K562 (cell line): ENCODE measurements around the gene PIGQ. TPM values are rescaled to one million over a fixed set of nuclear protein-coding genes. Genes with fewer than 3 reads are reported as not detected.

Experiments
- BCL6 ChIP-seq: fragments of 250-450 bp; sonication (Bioruptor Pico); IDR thresholded peaks from 2 replicates; pipeline ENCODE4 v1.4.0; 2020
- CCNT2 ChIP-seq: IDR thresholded peaks from 2 replicates; pipeline ENCODE4 v1.6.1; 2011; ENCODE audit warnings: borderline replicate concordance, low read depth, mild to moderate bottlenecking, moderate library complexity, mixed read lengths, low read length; ENCODE audit not compliant: insufficient read length; ENCODE audit errors: extremely low read depth
- CHCHD3 ChIP-seq: fragments of 250-450 bp; sonication (Bioruptor Pico); IDR thresholded peaks from 2 replicates; pipeline ENCODE4 v2.1.2; 2022; ENCODE audit warnings: mild to moderate bottlenecking
- GATAD2B ChIP-seq: fragments of 450-650 bp; IDR thresholded peaks from 2 replicates; pipeline ENCODE4 v1.6.1; 2017; ENCODE audit warnings: mild to moderate bottlenecking, borderline replicate concordance
- HDAC1 ChIP-seq, 2 experiments: fragments of 450-650 bp; IDR thresholded peaks; 2 replicates each; pipeline ENCODE4 v1.6.1; 2016 to 2017; ENCODE audit warnings: inconsistent platforms in 1 of 2, mild to moderate bottlenecking in 1 of 2, moderate library complexity in 1 of 2
- MAFK ChIP-seq: IDR thresholded peaks from 2 replicates; pipeline ENCODE4 v1.6.1; 2011; ENCODE audit warnings: low read length, improper control_type of control experiment
- MAZ ChIP-seq, 2 experiments: fragments of 450-650 bp in 1 of 2; sonication (generic) in 1 of 2; formaldehyde crosslinking; IDR thresholded peaks in 1 of 2; conservative IDR thresholded peaks in 1 of 2; 2 replicates each; pipeline versions ENCODE4 v1.4.0 to v1.5.0; 2020; ENCODE audit warnings: mild to moderate bottlenecking in 1 of 2, missing genetic modification reagents in 1 of 2
- MTA3 ChIP-seq: fragments of 450-650 bp; formaldehyde crosslinking; IDR thresholded peaks from 2 replicates; pipeline ENCODE4 v1.6.1; 2017; ENCODE audit warnings: mild to moderate bottlenecking, borderline replicate concordance
- NRF1 ChIP-seq, 2 experiments: fragments of 450-650 bp; IDR thresholded peaks in 1 of 2; conservative IDR thresholded peaks in 1 of 2; 2 replicates each; pipeline ENCODE4 v1.6.1; 2014; ENCODE audit warnings: mild to moderate bottlenecking in 2 of 2
- RBM22 ChIP-seq: fragments of 200-400 bp; formaldehyde crosslinking; IDR thresholded peaks from 2 replicates; pipeline ENCODE4 v1.6.1; 2018; ENCODE audit warnings: low read length, low read depth; ENCODE audit not compliant: poor library complexity, severe bottlenecking
- SAFB ChIP-seq: fragments of 200-400 bp; formaldehyde crosslinking; IDR thresholded peaks from 2 replicates; pipeline ENCODE4 v1.6.1; 2017; ENCODE audit warnings: low read depth, low read length, borderline replicate concordance
- SIN3B ChIP-seq: fragments of 450-650 bp; IDR thresholded peaks from 2 replicates; pipeline ENCODE4 v1.6.1; 2017; ENCODE audit warnings: low read depth, mild to moderate bottlenecking, moderate library complexity
- YY1 ChIP-seq, 3 experiments: IDR thresholded peaks; 2 replicates each; pipeline ENCODE4 v1.6.1; 2011; ENCODE audit warnings: low read length in 2 of 3, mild to moderate bottlenecking in 2 of 3, moderate library complexity in 2 of 3, borderline replicate concordance in 1 of 3, control low read depth in 1 of 3, low read depth in 1 of 3; ENCODE audit not compliant: insufficient read depth in 3 of 3, insufficient replicate concordance in 2 of 3, control insufficient read depth in 1 of 3, insufficient read length in 1 of 3; ENCODE audit errors: extremely low read depth in 1 of 3
- ZBTB1 ChIP-seq: sonication (generic); formaldehyde crosslinking; IDR thresholded peaks from 2 replicates; pipeline ENCODE4 v1.8.1; 2023; ENCODE audit warnings: missing genetic modification reagents, low read depth, mild to moderate bottlenecking, borderline replicate concordance
- ZKSCAN8 ChIP-seq: fragments of 200-800 bp; sonication (Bioruptor generic); IDR thresholded peaks from 2 replicates; pipeline ENCODE4 v1.6.1; 2016; ENCODE audit warnings: missing genetic modification characterization, missing compliant biosample characterization
- ZNF140 ChIP-seq: fragments of 250-450 bp; sonication (Bioruptor Pico); IDR thresholded peaks from 2 replicates; pipeline ENCODE4 v1.8.0; 2021; ENCODE audit warnings: moderate library complexity, mild to moderate bottlenecking, inconsistent platforms
- ZNF436 ChIP-seq: fragments of 250-450, 450-650 bp; sonication (Bioruptor Pico); formaldehyde crosslinking; IDR thresholded peaks from 2 replicates; pipeline ENCODE4 v1.7.0; 2020; ENCODE audit warnings: mild to moderate bottlenecking
- ZNF696 ChIP-seq: fragments of 250-450 bp; sonication (Bioruptor Pico); conservative IDR thresholded peaks from 2 replicates; pipeline ENCODE4 v1.4.0; 2020; ENCODE audit warnings: mild to moderate bottlenecking, moderate library complexity
- ZNF76 ChIP-seq: fragments of 250-450 bp; sonication (Bioruptor Pico); IDR thresholded peaks from 2 replicates; pipeline ENCODE4 v1.4.0; 2020; ENCODE audit warnings: mild to moderate bottlenecking, moderate library complexity, borderline replicate concordance
- polyA plus RNA-seq, 8 experiments: library from polyadenylated mRNA; depleted of rRNA in 4 of 8; stranded (reverse) in 5 of 8; unstranded in 3 of 8; fragments of >200 nt; fragmentation: Nextera tagmentation in 2 of 8; fragmentation: Illumina TruSeq in 1 of 8; extraction: Ambion mirVana in 2 of 8; extraction: Trizol in 1 of 8; gene quantifications; 2 replicates each; pipeline versions ENCODE4 v1.2.1 to v1.2.3, GENCODE V29; 2011 to 2014; ENCODE audit warnings: inconsistent platforms in 1 of 8, missing spikeins in 1 of 8
- total RNA-seq, 7 experiments: library from RNA; depleted of rRNA in 6 of 7; stranded (reverse); fragments of >200 nt in 6 of 7; fragmentation: Illumina TruSeq in 2 of 7; extraction: Trizol in 2 of 7; gene quantifications; 2 replicates each; pipeline versions ENCODE4 v1.2.1 to v1.2.3, GENCODE V29; 2011 to 2021; ENCODE audit warnings: low replicate concordance in 1 of 7
- TF ChIP-seq, protein P1 (sequence below), 2 experiments: IDR thresholded peaks; 2 replicates each; pipeline ENCODE4 v1.6.1; 2012; ENCODE audit warnings: improper control_type of control experiment in 2 of 2, low read depth in 2 of 2, low read length in 2 of 2, borderline replicate concordance in 1 of 2
- TF ChIP-seq, protein P2 (sequence below): conservative IDR thresholded peaks from 2 replicates; pipeline ENCODE4 v1.6.1; 2011; ENCODE audit warnings: low read depth, mild to moderate bottlenecking, low read length; ENCODE audit not compliant: control insufficient read depth

PIGQ gene
- total and polyA plus RNA-seq, 9 of the 15 experiments (the other 6 are each of a cell fraction or from before 2014, with no cell fraction given): 0.20 to 49.6 (median 11.7) TPM

DNA sequence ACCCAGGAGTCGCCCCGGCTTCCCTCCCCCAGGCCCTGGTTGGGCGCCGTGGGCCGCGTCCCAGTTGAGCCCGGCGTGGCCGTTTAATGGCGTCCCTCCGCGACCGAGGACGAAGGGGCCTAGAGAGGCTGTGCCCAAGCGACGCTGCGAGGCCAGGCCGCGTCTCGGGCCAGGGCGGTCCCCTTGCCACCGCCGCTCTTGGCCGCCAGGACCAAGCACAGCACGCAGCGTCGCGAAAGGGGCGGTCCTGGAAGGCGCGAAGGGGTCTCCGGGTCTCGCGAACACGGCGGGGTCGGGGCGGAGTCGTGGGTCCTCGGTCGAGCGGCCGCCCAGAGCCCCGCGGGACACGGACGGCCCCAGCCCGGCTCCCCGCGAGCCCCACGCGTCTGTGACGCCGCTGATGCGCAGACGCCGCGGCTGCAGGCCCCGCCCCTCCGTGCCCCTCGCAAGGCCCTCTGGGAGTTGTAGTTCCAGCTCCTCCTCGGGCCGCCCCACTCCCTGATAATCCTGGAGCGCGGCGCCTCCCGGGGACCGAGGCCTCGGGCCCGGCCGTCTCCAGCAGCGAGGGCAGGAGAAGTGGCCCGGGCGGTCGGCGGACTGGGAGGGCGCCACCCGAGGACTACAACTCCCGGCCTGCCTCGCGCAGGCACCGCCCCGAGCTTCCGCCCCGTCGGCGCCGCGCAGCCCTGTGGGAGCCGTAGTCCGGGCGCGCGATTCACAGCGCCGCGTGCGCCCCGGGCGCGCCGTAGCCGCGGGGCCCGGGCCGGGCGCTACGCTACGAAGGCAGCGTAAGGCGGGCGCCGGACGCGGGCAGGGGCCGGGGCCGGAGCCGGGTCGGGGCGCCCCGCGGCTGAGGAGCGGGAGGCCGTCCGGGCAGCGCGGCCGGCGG is 42.5 kb upstream of the PIGQ start, which contains the start of gene CAPN15 (continued):
- TF ChIP-seq CCNT2 (peak; percentile 54), MTA3 (peak; percentile 91), HDAC1 (IDR thresholded peaks at IDR 0.05) (0 out of 4 replicates have a peak, but pooled peaks of 1 of the 2 experiments have one; percentile 43), ZNF76 (CRISPR knock-in tag) (peak; percentile 95; the same call in 1 of the 2 replicates), RBM22 (peak; percentile 28), ZNF140 (no peak), MAFK (no peak), SIN3B (peak; percentile 49; the same call in 1 of the 2 replicates), YY1 (IDR thresholded peaks at IDR 0.05; ENCODE audit: borderline replicate concordance in 1 of 3, control insufficient read depth in 1 of 3, extremely low read depth in 1 of 3, insufficient read depth in 3 of 3, insufficient read length in 1 of 3, insufficient replicate concordance in 2 of 3, low read depth in 1 of 3, low read length in 2 of 3) (peak in 2 of 3 experiments; percentile 30 to 72), ZBTB1 (CRISPR knock-in tag) (peak; percentile 41; the same call in 1 of the 2 replicates), MAZ (CRISPR knock-in tag; conservative IDR thresholded peaks at IDR 0.05 in 1 of 2, IDR thresholded peaks at IDR 0.05 in 1 of 2) (peak; percentile 84 to 96), GATAD2B (peak; percentile 27; the same call in 1 of the 2 replicates), SAFB (peak; percentile 98), BCL6 (CRISPR knock-in tag) (peak; percentile 60; the same call in 1 of the 2 replicates), NRF1 (conservative IDR thresholded peaks at IDR 0.05 in 1 of 2, IDR thresholded peaks at IDR 0.05 in 1 of 2) (peak; percentile 92 to 93), CHCHD3 (no peak), ZNF436 (CRISPR knock-in tag) (no peak), ZKSCAN8 (CRISPR knock-in tag) (no peak), ZNF696 (CRISPR knock-in tag) (no peak)
- TF ChIP-seq, protein P1, sequence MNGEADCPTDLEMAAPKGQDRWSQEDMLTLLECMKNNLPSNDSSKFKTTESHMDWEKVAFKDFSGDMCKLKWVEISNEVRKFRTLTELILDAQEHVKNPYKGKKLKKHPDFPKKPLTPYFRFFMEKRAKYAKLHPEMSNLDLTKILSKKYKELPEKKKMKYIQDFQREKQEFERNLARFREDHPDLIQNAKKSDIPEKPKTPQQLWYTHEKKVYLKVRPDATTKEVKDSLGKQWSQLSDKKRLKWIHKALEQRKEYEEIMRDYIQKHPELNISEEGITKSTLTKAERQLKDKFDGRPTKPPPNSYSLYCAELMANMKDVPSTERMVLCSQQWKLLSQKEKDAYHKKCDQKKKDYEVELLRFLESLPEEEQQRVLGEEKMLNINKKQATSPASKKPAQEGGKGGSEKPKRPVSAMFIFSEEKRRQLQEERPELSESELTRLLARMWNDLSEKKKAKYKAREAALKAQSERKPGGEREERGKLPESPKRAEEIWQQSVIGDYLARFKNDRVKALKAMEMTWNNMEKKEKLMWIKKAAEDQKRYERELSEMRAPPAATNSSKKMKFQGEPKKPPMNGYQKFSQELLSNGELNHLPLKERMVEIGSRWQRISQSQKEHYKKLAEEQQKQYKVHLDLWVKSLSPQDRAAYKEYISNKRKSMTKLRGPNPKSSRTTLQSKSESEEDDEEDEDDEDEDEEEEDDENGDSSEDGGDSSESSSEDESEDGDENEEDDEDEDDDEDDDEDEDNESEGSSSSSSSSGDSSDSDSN (IDR thresholded peaks at IDR 0.05; ENCODE audit: borderline replicate concordance in 1 of 2, low read depth in 2 of 2, low read length in 2 of 2): peak; percentile 100
- TF ChIP-seq, protein P2, sequence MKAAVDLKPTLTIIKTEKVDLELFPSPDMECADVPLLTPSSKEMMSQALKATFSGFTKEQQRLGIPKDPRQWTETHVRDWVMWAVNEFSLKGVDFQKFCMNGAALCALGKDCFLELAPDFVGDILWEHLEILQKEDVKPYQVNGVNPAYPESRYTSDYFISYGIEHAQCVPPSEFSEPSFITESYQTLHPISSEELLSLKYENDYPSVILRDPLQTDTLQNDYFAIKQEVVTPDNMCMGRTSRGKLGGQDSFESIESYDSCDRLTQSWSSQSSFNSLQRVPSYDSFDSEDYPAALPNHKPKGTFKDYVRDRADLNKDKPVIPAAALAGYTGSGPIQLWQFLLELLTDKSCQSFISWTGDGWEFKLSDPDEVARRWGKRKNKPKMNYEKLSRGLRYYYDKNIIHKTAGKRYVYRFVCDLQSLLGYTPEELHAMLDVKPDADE: peak; percentile 96
